OCI-LY1 (cell line): ENCODE data around the gene RALGAPB.

ENCODE experiments used
- CTCF ChIP-seq: fragments of 200-600 bp; sonication (generic), shearing (Covaris generic); IDR thresholded peaks from 2 replicates; pipeline ENCODE4 v1.5.1; 2017; ENCODE audit warnings: mild to moderate bottlenecking, antibody characterized with exemption, low read length, moderate library complexity, mixed read lengths
- EZH2 ChIP-seq: fragments of 200-600 bp; sonication (generic), shearing (Covaris generic); IDR thresholded peaks from 2 replicates; pipeline ENCODE4 v1.8.0; 2017; ENCODE audit warnings: borderline replicate concordance, mixed run types, mild to moderate bottlenecking, antibody characterized with exemption, low read length, moderate library complexity, mixed read lengths

- TF ChIP-seq CTCF (no peak), EZH2 (no peak)
Measured at GRCh38 chr20:38590676-38591473, 118.2 kb downstream of the RALGAPB start.
